ENCODE data around the gene NCKIPSD. TPM values are rescaled to one million over a fixed set of nuclear protein-coding genes. Genes with fewer than 3 reads are reported as not detected.

The NCKIPSD gene
- polyA plus RNA-seq, 1 of the 3 experiments (the other 2 are of a cell fraction) = 20.4 TPM

DNA sequence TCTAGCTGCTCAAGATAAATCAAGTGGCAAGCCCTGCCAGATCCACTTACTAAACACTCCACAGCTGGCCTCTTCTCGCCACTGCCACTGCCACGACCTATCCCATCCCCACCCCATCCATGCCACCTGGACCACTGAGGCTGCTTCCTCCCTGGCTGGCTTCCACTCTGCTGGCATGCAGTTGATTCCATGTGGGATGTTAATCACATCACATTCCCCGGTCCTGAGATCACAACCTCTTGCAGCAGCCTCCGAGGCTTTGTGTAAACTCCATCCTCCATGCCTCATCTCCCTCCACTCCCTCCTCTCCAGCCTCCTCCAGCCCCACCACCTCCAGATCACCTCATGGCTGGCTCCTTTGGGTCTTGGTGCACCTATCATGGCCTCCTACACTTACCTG is 7.7 kb downstream of the NCKIPSD start:
- Histone ChIP-seq H2AFZ (ENCODE audit: low read depth) (no peak overlapping the region), H3K36me3 (replicated peaks in 1 of 2; ENCODE audit: control insufficient read depth in 1 of 2, insufficient read depth in 2 of 2, low read length in 1 of 2) (peaks cover 0 to 40% of the 10 kb centered on the region in 2 experiments), H3K9me3 (no peaks in the 10 kb centered on the region), H3K27ac (ENCODE audit: low read depth in 2 of 2, low read length in 1 of 2) (no peak overlapping the region), H3K9me2 (no peaks in the 10 kb centered on the region), H3K4me2 (no peak overlapping the region), H3K9ac (no peak overlapping the region), H3K4me1 (ENCODE audit: control insufficient read depth in 1 of 2, insufficient read depth in 2 of 2, low read depth in 1 of 2, low read length in 1 of 2) (peaks cover 4 to 6% of the 10 kb centered on the region in 2 experiments; a peak in 3 of 4 replicates), H3K4me3 (ENCODE audit: low read depth in 2 of 2, low read length in 1 of 2) (no peak overlapping the region), H4K20me1 (ENCODE audit: insufficient read depth) (0 out of 2 replicates have a peak, but pooled peaks cover 4% of the 10 kb centered on the region), H3K27me3 (ENCODE audit: insufficient read depth) (no peaks in the 10 kb centered on the region), H3F3A (replicated peaks; ENCODE audit: insufficient read depth) (peaks cover 4% of the 10 kb centered on the region), H3K79me2 (ENCODE audit: insufficient read depth) (0 out of 2 replicates have a peak, but pooled peaks cover 3% of the 10 kb centered on the region)
- 61% methylated on average over 4 of the region's 4 CpGs for WGBS (ENCODE audit: low lambda C conversion rate)
- ChIA-PET CTCF (interaction anchor here (1.2 kb wide), 1 partner anchor 14 kb away, joined by 5 read pairs; no protein-coding TSS in a partner anchor), POLR2A (no interaction called here)
- no peak for DNase-seq
- TF ChIP-seq, protein P1, sequence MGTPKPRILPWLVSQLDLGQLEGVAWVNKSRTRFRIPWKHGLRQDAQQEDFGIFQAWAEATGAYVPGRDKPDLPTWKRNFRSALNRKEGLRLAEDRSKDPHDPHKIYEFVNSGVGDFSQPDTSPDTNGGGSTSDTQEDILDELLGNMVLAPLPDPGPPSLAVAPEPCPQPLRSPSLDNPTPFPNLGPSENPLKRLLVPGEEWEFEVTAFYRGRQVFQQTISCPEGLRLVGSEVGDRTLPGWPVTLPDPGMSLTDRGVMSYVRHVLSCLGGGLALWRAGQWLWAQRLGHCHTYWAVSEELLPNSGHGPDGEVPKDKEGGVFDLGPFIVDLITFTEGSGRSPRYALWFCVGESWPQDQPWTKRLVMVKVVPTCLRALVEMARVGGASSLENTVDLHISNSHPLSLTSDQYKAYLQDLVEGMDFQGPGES (IDR thresholded peaks at IDR 0.05; ENCODE audit: low read depth, low read length) = no peak
- TF ChIP-seq, protein P2, sequence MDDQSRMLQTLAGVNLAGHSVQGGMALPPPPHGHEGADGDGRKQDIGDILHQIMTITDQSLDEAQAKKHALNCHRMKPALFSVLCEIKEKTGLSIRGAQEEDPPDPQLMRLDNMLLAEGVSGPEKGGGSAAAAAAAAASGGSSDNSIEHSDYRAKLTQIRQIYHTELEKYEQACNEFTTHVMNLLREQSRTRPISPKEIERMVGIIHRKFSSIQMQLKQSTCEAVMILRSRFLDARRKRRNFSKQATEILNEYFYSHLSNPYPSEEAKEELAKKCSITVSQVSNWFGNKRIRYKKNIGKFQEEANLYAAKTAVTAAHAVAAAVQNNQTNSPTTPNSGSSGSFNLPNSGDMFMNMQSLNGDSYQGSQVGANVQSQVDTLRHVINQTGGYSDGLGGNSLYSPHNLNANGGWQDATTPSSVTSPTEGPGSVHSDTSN (IDR thresholded peaks at IDR 0.05) = peak; percentile 35; the same call in 1 of the 2 replicates
- TF ChIP-seq NFIC (IDR thresholded peaks at IDR 0.05; ENCODE audit: borderline replicate concordance) (peak; percentile 39; the same call in 1 of the 2 replicates), MEF2A (IDR thresholded peaks at IDR 0.05; ENCODE audit: borderline replicate concordance, low read depth) (no peak), TCF12 (IDR thresholded peaks at IDR 0.05) (peak; percentile 72), FOSL2 (IDR thresholded peaks at IDR 0.05; ENCODE audit: borderline replicate concordance, low read depth) (no peak), TEAD4 (IDR thresholded peaks at IDR 0.05; ENCODE audit: borderline replicate concordance, insufficient read depth) (no peak), MXI1 (IDR thresholded peaks at IDR 0.05; ENCODE audit: low read depth, low read length) (no peak)
- TF ChIP-seq, protein P3, sequence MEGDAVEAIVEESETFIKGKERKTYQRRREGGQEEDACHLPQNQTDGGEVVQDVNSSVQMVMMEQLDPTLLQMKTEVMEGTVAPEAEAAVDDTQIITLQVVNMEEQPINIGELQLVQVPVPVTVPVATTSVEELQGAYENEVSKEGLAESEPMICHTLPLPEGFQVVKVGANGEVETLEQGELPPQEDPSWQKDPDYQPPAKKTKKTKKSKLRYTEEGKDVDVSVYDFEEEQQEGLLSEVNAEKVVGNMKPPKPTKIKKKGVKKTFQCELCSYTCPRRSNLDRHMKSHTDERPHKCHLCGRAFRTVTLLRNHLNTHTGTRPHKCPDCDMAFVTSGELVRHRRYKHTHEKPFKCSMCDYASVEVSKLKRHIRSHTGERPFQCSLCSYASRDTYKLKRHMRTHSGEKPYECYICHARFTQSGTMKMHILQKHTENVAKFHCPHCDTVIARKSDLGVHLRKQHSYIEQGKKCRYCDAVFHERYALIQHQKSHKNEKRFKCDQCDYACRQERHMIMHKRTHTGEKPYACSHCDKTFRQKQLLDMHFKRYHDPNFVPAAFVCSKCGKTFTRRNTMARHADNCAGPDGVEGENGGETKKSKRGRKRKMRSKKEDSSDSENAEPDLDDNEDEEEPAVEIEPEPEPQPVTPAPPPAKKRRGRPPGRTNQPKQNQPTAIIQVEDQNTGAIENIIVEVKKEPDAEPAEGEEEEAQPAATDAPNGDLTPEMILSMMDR (IDR thresholded peaks at IDR 0.05) = no peak
- TF ChIP-seq, protein P4, sequence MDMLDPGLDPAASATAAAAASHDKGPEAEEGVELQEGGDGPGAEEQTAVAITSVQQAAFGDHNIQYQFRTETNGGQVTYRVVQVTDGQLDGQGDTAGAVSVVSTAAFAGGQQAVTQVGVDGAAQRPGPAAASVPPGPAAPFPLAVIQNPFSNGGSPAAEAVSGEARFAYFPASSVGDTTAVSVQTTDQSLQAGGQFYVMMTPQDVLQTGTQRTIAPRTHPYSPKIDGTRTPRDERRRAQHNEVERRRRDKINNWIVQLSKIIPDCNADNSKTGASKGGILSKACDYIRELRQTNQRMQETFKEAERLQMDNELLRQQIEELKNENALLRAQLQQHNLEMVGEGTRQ (IDR thresholded peaks at IDR 0.05; ENCODE audit: borderline replicate concordance, low read depth, low read length) = no peak

DNA sequence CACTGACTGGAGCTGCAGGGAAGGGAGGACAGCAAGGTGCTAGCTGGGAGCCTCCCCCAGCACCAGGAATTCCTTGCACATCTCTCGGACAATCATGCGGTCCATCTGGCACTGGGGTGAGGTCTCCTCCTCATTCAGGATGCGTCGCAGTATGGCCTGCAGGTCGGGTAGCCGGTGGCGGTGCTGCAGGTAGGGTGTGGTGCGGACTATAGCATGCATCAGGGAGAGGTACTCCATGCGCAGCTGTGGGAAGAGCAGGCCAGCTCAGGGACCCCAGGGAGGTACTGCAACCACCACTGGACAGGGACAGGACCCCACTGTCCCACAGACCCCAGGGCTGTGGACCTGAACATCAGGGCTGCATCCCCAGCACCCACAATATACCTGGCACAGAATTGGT is 11.2 kb downstream of the NCKIPSD start:
- Histone ChIP-seq H3K27ac (ENCODE audit: low read depth in 2 of 2, low read length in 1 of 2) (no peak overlapping the region), H3K4me3 (ENCODE audit: low read depth in 2 of 2, low read length in 1 of 2) (no peak overlapping the region), H3K9me3 (no peaks in the 10 kb centered on the region), H3F3A (replicated peaks; ENCODE audit: insufficient read depth) (peaks cover 8% of the 10 kb centered on the region), H3K36me3 (replicated peaks in 1 of 2; ENCODE audit: control insufficient read depth in 1 of 2, insufficient read depth in 2 of 2, low read length in 1 of 2) (peaks cover 8 to 13% of the 10 kb centered on the region in 2 experiments), H3K27me3 (ENCODE audit: insufficient read depth) (no peaks in the 10 kb centered on the region), H2AFZ (ENCODE audit: low read depth) (no peak overlapping the region), H3K4me1 (ENCODE audit: control insufficient read depth in 1 of 2, insufficient read depth in 2 of 2, low read depth in 1 of 2, low read length in 1 of 2) (no peaks in the 10 kb centered on the region), H4K20me1 (ENCODE audit: insufficient read depth) (no peaks in the 10 kb centered on the region), H3K9ac (no peak overlapping the region), H3K4me2 (no peak overlapping the region), H3K79me2 (ENCODE audit: insufficient read depth) (no peaks in the 10 kb centered on the region), H3K9me2 (no peaks in the 10 kb centered on the region)
- POLR2A ChIA-PET = interaction anchor here (2.1 kb wide), 1 partner anchor 11 kb away, joined by 10 read pairs; no protein-coding TSS in a partner anchor
- 80% methylated on average over 2 of the region's 9 CpGs for WGBS (ENCODE audit: low lambda C conversion rate)
- DNase-seq = no peak
- CTCF ChIA-PET = interaction anchor here (1.1 to 4.6 kb wide), 4 partner anchors 9 to 12 kb away, joined by 3 to 24 read pairs (median 6); partner anchors contain the start of gene NCKIPSD
- TF ChIP-seq MEF2A (IDR thresholded peaks at IDR 0.05; ENCODE audit: borderline replicate concordance, low read depth) = no peak
- no peak for TF ChIP-seq MXI1 (IDR thresholded peaks at IDR 0.05; ENCODE audit: low read depth, low read length)
- no peak for TF ChIP-seq FOSL2 (IDR thresholded peaks at IDR 0.05; ENCODE audit: borderline replicate concordance, low read depth)
- TF ChIP-seq, protein P5, sequence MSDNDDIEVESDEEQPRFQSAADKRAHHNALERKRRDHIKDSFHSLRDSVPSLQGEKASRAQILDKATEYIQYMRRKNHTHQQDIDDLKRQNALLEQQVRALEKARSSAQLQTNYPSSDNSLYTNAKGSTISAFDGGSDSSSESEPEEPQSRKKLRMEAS (IDR thresholded peaks at IDR 0.05; ENCODE audit: low read depth) = no peak
- TF ChIP-seq, protein P2 (IDR thresholded peaks at IDR 0.05) = no peak
